Kidney (tissue), 14 donors: Measurements from ENCODE around the gene HSPA9. TPM values are rescaled to one million over a fixed set of nuclear protein-coding genes. Genes with fewer than 3 reads are reported as not detected.

Experiments
- DNase-seq, 5 donors: peaks; one replicate each; pipeline ENCODE4 v3.0.0-alpha.2; 2013 to 2020
- FAIRE-seq: peaks from 2 replicates; lab custom pipeline; 2012; peaks lifted over from hg19 to GRCh38; lab: Jason Lieb, UNC
- H3K27ac ChIP-seq, 2 donors: one replicate each; pipeline ENCODE4 v1.7.0; 2013; ENCODE audit warnings: low read depth in 2 of 2, low read length in 2 of 2, inconsistent platforms in 1 of 2
- H3K27me3 ChIP-seq: one replicate; pipeline ENCODE4 v1.7.1; 2013; ENCODE audit warnings: low read length, inconsistent platforms; ENCODE audit not compliant: control insufficient read depth, insufficient read depth
- H3K36me3 ChIP-seq, 3 donors: one replicate each; pipeline versions ENCODE4 v1.7.0 to v1.7.1; 2013; ENCODE audit warnings: low read length in 3 of 3, control low read depth in 1 of 3, inconsistent platforms in 1 of 3; ENCODE audit not compliant: insufficient read depth in 3 of 3, control insufficient read depth in 2 of 3
- H3K4me1 ChIP-seq, 3 donors: one replicate each; pipeline versions ENCODE4 v1.7.0 to v1.7.1; 2013; ENCODE audit warnings: low read length in 3 of 3, inconsistent platforms in 1 of 3, low read depth in 1 of 3; ENCODE audit not compliant: control insufficient read depth in 2 of 3, insufficient read depth in 2 of 3
- H3K4me3 ChIP-seq, 3 donors: one replicate each; pipeline versions ENCODE4 v1.7.0 to v1.8.1; 2013; ENCODE audit warnings: low read length in 3 of 3, control low read depth in 1 of 3, inconsistent platforms in 1 of 3
- H3K9ac ChIP-seq, 3 donors: one replicate each; pipeline versions ENCODE4 v1.7.0 to v1.7.1; 2013; ENCODE audit warnings: low read length in 3 of 3, control low read depth in 1 of 3, inconsistent platforms in 1 of 3
- H3K9me3 ChIP-seq, 3 donors: one replicate each; pipeline versions ENCODE4 v1.7.0 to v1.7.1; 2013; ENCODE audit warnings: low read length in 3 of 3, control low read depth in 1 of 3, inconsistent platforms in 1 of 3; ENCODE audit not compliant: control insufficient read depth in 2 of 3, insufficient read depth in 1 of 3
- CTCF ChIP-seq: IDR thresholded peaks from 3 replicates; pipeline ENCODE4 v1.5.1; 2012; ENCODE audit warnings: mild to moderate bottlenecking, moderate library complexity, borderline replicate concordance; ENCODE audit not compliant: insufficient read depth; ENCODE audit errors: extremely low read depth
- intact Hi-C: fragments of 100-400 bp; cut with DNase I; formaldehyde crosslinking; loops from one replicate; pipeline ENCODE4 v1.11.1; 2022
- polyA plus RNA-seq: library from polyadenylated mRNA; stranded (reverse); fragments of 350-450 nt; fragmentation: Illumina TruSeq; extraction: RNeasy Lipid Tissue Mini Kit (QIAGEN cat#74804); gene quantifications from one replicate; pipeline ENCODE4 v1.2.3, GENCODE V29; 2014; ENCODE audit warnings: low read depth, low replicate concordance; ENCODE audit not compliant: insufficient read depth
- total RNA-seq: library from RNA; stranded (reverse); fragmentation: NEBNext Ultra II Directional; extraction: Animal tissue kit (Norgen Biotek cat#: 25700); gene quantifications from one replicate; pipeline ENCODE4 v1.2.1, GENCODE V29; 2021
- donor health status: control.
- donor health status: control.
- donor health status: control.
- donor health status: control.
- donor health status: control.
- donor health status: DM: yes; HTN: yes; CAD: no.
- donor health status: Normal renal cell carcinoma (clear cell type).

HSPA9 gene
- total and polyA plus RNA-seq, 2 donors from 2014 or later, result 192 to 331 TPM

GRCh38 chr5:138620663-138621224, 45.5 kb upstream of the HSPA9 start:
- H3K36me3 ChIP-seq, result no peaks in the 10 kb centered on the region
- no peak for FAIRE-seq
- no peak overlapping the region for H3K27ac ChIP-seq
- no peaks in the 10 kb centered on the region for H3K27me3 ChIP-seq
- H3K4me3 ChIP-seq, result no peak overlapping the region
- no peaks in the 10 kb centered on the region for H3K4me1 ChIP-seq
- no peak for TF ChIP-seq CTCF
- no peak overlapping the region for H3K9ac ChIP-seq
- intact Hi-C loops, result no loop called here
- H3K9me3 ChIP-seq, result no peaks in the 10 kb centered on the region
- DNase-seq, result peak in 1 of 5 donors; percentile 4

GRCh38 chr5:138616508-138616907, 41.3 kb upstream of the HSPA9 start:
- DNase-seq (no peak), FAIRE-seq (no peak)
- H3K9me3 ChIP-seq, result no peaks in the 10 kb centered on the region
- no peak for TF ChIP-seq CTCF
- H3K4me3 ChIP-seq, result no peak overlapping the region
- peaks cover 0 to 2% (median 0%) of the 10 kb centered on the region in 3 donors for H3K4me1 ChIP-seq
- H3K9ac ChIP-seq, result no peak overlapping the region
- H3K27me3 ChIP-seq, result no peaks in the 10 kb centered on the region
- H3K36me3 ChIP-seq, result no peaks in the 10 kb centered on the region
- H3K27ac ChIP-seq, result no peak overlapping the region
- intact Hi-C loops, result no loop called here

GRCh38 chr5:138615461-138615860, 40.3 kb upstream of the HSPA9 start:
- Histone ChIP-seq H3K27ac (no peak overlapping the region), H3K27me3 (no peaks in the 10 kb centered on the region), H3K36me3 (no peaks in the 10 kb centered on the region), H3K9ac (no peak overlapping the region), H3K9me3 (no peaks in the 10 kb centered on the region), H3K4me3 (no peak overlapping the region), H3K4me1 (peaks cover 0 to 10% (median 0%) of the 10 kb centered on the region in 3 donors)
- FAIRE-seq (no peak), DNase-seq (no peak)
- intact Hi-C loops, result no loop called here
- TF ChIP-seq CTCF, result no peak
